Spleen (tissue), 7 donors: ENCODE measurements around the gene NDUFA13.

ENCODE experiments used
- POLR2AphosphoS5 ChIP-seq, 3 donors: sonication (generic); formaldehyde crosslinking; IDR thresholded peaks; one replicate each; pipeline ENCODE4 v1.5.1; 2017; ENCODE audit warnings: antibody characterized with exemption in 3 of 3
- TF ChIP-seq, protein P1 (sequence below), 11 experiments: fragments of 200-600 bp in 7 of 11; fragments of 450-650 bp in 4 of 11; sonication (generic) in 4 of 11; IDR thresholded peaks in 8 of 11; conservative IDR thresholded peaks in 3 of 11; 1 replicate in 7 of 11; 2 replicates in 4 of 11; pipeline versions ENCODE4 v1.4.0 to v1.8.0; 2016 to 2021; ENCODE audit warnings: antibody characterized with exemption in 11 of 11, inconsistent platforms in 4 of 11, mild to moderate bottlenecking in 1 of 11
- donor health status: DM: no; HTN: no; CAD: no; lungs with moderate emphysema.
- donor health status: DM: no; HTN: no; CAD: no.
- donor health status: DM: no; HTN: no; CAD: no.

GRCh38 chr19:19508217-19508616 lies 7.8 kb upstream of the NDUFA13 start:
- TF ChIP-seq POLR2AphosphoS5 (IDR thresholded peaks at IDR 0.05) = peak in 2 of 3 donors; percentile 35 to 43
- TF ChIP-seq, protein P1, sequence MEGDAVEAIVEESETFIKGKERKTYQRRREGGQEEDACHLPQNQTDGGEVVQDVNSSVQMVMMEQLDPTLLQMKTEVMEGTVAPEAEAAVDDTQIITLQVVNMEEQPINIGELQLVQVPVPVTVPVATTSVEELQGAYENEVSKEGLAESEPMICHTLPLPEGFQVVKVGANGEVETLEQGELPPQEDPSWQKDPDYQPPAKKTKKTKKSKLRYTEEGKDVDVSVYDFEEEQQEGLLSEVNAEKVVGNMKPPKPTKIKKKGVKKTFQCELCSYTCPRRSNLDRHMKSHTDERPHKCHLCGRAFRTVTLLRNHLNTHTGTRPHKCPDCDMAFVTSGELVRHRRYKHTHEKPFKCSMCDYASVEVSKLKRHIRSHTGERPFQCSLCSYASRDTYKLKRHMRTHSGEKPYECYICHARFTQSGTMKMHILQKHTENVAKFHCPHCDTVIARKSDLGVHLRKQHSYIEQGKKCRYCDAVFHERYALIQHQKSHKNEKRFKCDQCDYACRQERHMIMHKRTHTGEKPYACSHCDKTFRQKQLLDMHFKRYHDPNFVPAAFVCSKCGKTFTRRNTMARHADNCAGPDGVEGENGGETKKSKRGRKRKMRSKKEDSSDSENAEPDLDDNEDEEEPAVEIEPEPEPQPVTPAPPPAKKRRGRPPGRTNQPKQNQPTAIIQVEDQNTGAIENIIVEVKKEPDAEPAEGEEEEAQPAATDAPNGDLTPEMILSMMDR (IDR thresholded peaks at IDR 0.05 in 8 of 11, conservative IDR thresholded peaks at IDR 0.05 in 3 of 11) = no peak
